GM13976 (cell line): ENCODE results near the gene KCNJ1.

Experiments
- DNase-seq: peaks from one replicate; pipeline ENCODE4 v3.0.0; 2012; ENCODE audit warnings: low spot score
- CTCF ChIP-seq: IDR thresholded peaks from 2 replicates; pipeline ENCODE4 v1.5.1; 2012; ENCODE audit warnings: borderline replicate concordance, mild to moderate bottlenecking; ENCODE audit not compliant: insufficient read depth; ENCODE audit errors: extremely low read depth, missing control alignments, control extremely low read depth
- in situ Hi-C: fragments of 300-500 bp; cut with MboI; formaldehyde crosslinking; loops from one replicate; pipeline ENCODE4 v1.12.0; 2022; ENCODE audit warnings: low sequenced_read_pairs, mixed read lengths, inconsistent platforms; ENCODE audit not compliant: unreplicated experiment

KCNJ1 gene

GRCh38 chr11:128884703-128885338 is 17.7 kb upstream of the KCNJ1 start:
- peak; percentile 59 for TF ChIP-seq CTCF
- in situ Hi-C loops = loop anchor here (5.0 to 25.0 kb wide), 2 partner anchors 67 to 452 kb away; no protein-coding TSS in a partner anchor
- DNase-seq = peak; percentile 76

- in situ Hi-C loops = loop anchor here (25.0 kb wide), 1 partner anchor 453 kb away; no protein-coding TSS in a partner anchor
- no peak for DNase-seq
- no peak for TF ChIP-seq CTCF
These were observed 17.0 kb upstream of the KCNJ1 start for GRCh38 chr11:128884054-128884453.

- no peak for DNase-seq
- TF ChIP-seq CTCF = no peak
- in situ Hi-C loops = loop anchor here (25.0 kb wide), 1 partner anchor 455 kb away; no protein-coding TSS in a partner anchor
These were observed 15.4 kb upstream of the KCNJ1 start for GRCh38 chr11:128882451-128882850.

- in situ Hi-C loops = loop anchor here (25.0 kb wide), 1 partner anchor 456 kb away; no protein-coding TSS in a partner anchor
- DNase-seq = no peak
- TF ChIP-seq CTCF = no peak
These were observed 14.1 kb upstream of the KCNJ1 start for GRCh38 chr11:128881221-128881620.

GRCh38 chr11:128879817-128880216 is 12.7 kb upstream of the KCNJ1 start:
- DNase-seq = no peak
- no peak for TF ChIP-seq CTCF
- in situ Hi-C loops = loop anchor here (25.0 kb wide), 1 partner anchor 457 kb away; no protein-coding TSS in a partner anchor

GRCh38 chr11:128878455-128878854 is 11.4 kb upstream of the KCNJ1 start:
- in situ Hi-C loops = loop anchor here (25.0 kb wide), 1 partner anchor 459 kb away; no protein-coding TSS in a partner anchor
- TF ChIP-seq CTCF = no peak
- no peak for DNase-seq

GRCh38 chr11:128877726-128878125 is 10.6 kb upstream of the KCNJ1 start:
- TF ChIP-seq CTCF = no peak
- in situ Hi-C loops = loop anchor here (25.0 kb wide), 1 partner anchor 460 kb away; no protein-coding TSS in a partner anchor
- no peak for DNase-seq
